Measurements from ENCODE around the gene GRID1. TPM values are rescaled to one million over a fixed set of nuclear protein-coding genes. Genes with fewer than 3 reads are reported as not detected.

Gene GRID1
- total RNA-seq, 1 donor from 2014 or later: 9.2 TPM

GRCh38 chr10:86063341-86063740 lies 303.3 kb downstream of the GRID1 start:
- Mint-ChIP-seq H3K27me3 (peaks cover 12% of the 10 kb centered on the region), H3K9me3 (no peaks in the 10 kb centered on the region), H3K27ac (no peak overlapping the region), H3K4me1 (ENCODE audit: unreplicated experiment) (no peaks in the 10 kb centered on the region), H3K36me3 (no peaks in the 10 kb centered on the region), H3K4me3 (no peak overlapping the region)
- DNase-seq (ENCODE audit: extremely low spot score, unreplicated experiment): no peak
- no peak for TF ChIP-seq CTCF (conservative IDR thresholded peaks at IDR 0.05)

GRCh38 chr10:86062647-86063145 lies 303.9 kb downstream of the GRID1 start:
- no peak for DNase-seq (ENCODE audit: extremely low spot score, unreplicated experiment)
- H3K4me3 Mint-ChIP-seq: no peak overlapping the region
- peaks cover 13% of the 10 kb centered on the region for H3K27me3 Mint-ChIP-seq
- H3K36me3 Mint-ChIP-seq: no peaks in the 10 kb centered on the region
- no peak for TF ChIP-seq CTCF (conservative IDR thresholded peaks at IDR 0.05)
- H3K27ac Mint-ChIP-seq: no peak overlapping the region
- H3K4me1 Mint-ChIP-seq (ENCODE audit: unreplicated experiment): no peaks in the 10 kb centered on the region
- H3K9me3 Mint-ChIP-seq: no peaks in the 10 kb centered on the region

GRCh38 chr10:86062198-86062550 lies 304.4 kb downstream of the GRID1 start:
- H3K27ac Mint-ChIP-seq: no peak overlapping the region
- no peak for TF ChIP-seq CTCF (conservative IDR thresholded peaks at IDR 0.05)
- no peaks in the 10 kb centered on the region for H3K36me3 Mint-ChIP-seq
- peaks cover 18% of the 10 kb centered on the region for H3K27me3 Mint-ChIP-seq
- H3K9me3 Mint-ChIP-seq: no peaks in the 10 kb centered on the region
- no peak for DNase-seq (ENCODE audit: extremely low spot score, unreplicated experiment)
- no peak overlapping the region for H3K4me3 Mint-ChIP-seq
- no peaks in the 10 kb centered on the region for H3K4me1 Mint-ChIP-seq (ENCODE audit: unreplicated experiment)

- H3K9me3 Mint-ChIP-seq: no peaks in the 10 kb centered on the region
- H3K27ac Mint-ChIP-seq: no peak overlapping the region
Measured at GRCh38 chr10:86061278-86062197, 305.1 kb downstream of the GRID1 start.

More at GRCh38 chr10:86061278-86062197, 305.1 kb downstream of the GRID1 start:
- no peaks in the 10 kb centered on the region for H3K36me3 Mint-ChIP-seq
- no peak for DNase-seq (ENCODE audit: extremely low spot score, unreplicated experiment)
- TF ChIP-seq CTCF (conservative IDR thresholded peaks at IDR 0.05): no peak
- no peaks in the 10 kb centered on the region for H3K4me1 Mint-ChIP-seq (ENCODE audit: unreplicated experiment)
- H3K27me3 Mint-ChIP-seq: peaks cover 19% of the 10 kb centered on the region
- H3K4me3 Mint-ChIP-seq: no peak overlapping the region

All from type B pancreatic cell (in vitro differentiated cells).